Renal cortex interstitium (tissue), 15 donors: Measurements from ENCODE around the gene MMP20. TPM values are rescaled to one million over a fixed set of nuclear protein-coding genes. Genes with fewer than 3 reads are reported as not detected.

Experiments used
- DNase-seq, 11 donors: peaks; one replicate each; pipeline ENCODE4 v3.0.0-alpha.2; 2013; ENCODE audit warnings: low read depth in 9 of 11, low spot score in 4 of 11; ENCODE audit errors: extremely low read depth in 1 of 11
- long read RNA-seq, 16 experiments: transcript quantifications; one replicate each; lab custom pipeline, GENCODE V29; 2026
- polyA plus RNA-seq, 3 donors: library from polyadenylated mRNA; unstranded; fragments of 120-200 nt; gene quantifications; one replicate each; pipeline ENCODE4 v1.2.1, GENCODE V29; 2013; ENCODE audit not compliant: insufficient read length in 3 of 3

The MMP20 gene
- not detected for polyA plus RNA-seq
- long read RNA-seq, donor 1, result 0 reads
- long read RNA-seq, donor 2, result 0 reads
- long read RNA-seq, donor 3, result 0 reads
- long read RNA-seq, donor 4, result 0 reads
- long read RNA-seq, donor 5, result 0 reads
- long read RNA-seq, donor 6, result 0 reads
- long read RNA-seq, donor 7, result 0 reads
- long read RNA-seq, donor 8, result 0 reads
- long read RNA-seq, donor 9, result 0 reads
- long read RNA-seq, donor 10, result 0 reads
- long read RNA-seq, donor 11, result 0 reads
- long read RNA-seq, donor 12, result 0 reads
- long read RNA-seq, donor 13, result 0 reads
- long read RNA-seq, donor 14, result 0 reads
- long read RNA-seq, donor 15, result 0 reads
- long read RNA-seq, donor 16, result 0 reads

GRCh38 chr11:102625177-102625576, at the start of gene MMP20:
Gene MMP20 (minus strand): TSS chr11:102625332. CDS start chr11:102625319, 13 bp downstream.
- no peak for DNase-seq

- no peak for DNase-seq
These were observed 44.5 kb upstream of the MMP20 start for GRCh38 chr11:102669664-102670063.

- DNase-seq, result peak in 8 of 11 donors; percentile 4 to 26 (median 13)
These were observed 41.3 kb upstream of the MMP20 start for GRCh38 chr11:102666331-102666957.

- no peak for DNase-seq
These were observed 39.0 kb upstream of the MMP20 start for GRCh38 chr11:102664001-102664752.

- no peak for DNase-seq
These were observed 37.5 kb upstream of the MMP20 start for GRCh38 chr11:102662607-102663006.

- DNase-seq, result no peak
These were observed 35.9 kb upstream of the MMP20 start for GRCh38 chr11:102661040-102661439.

- DNase-seq, result no peak
These were observed 31.4 kb upstream of the MMP20 start for GRCh38 chr11:102656528-102656927.

- DNase-seq, result no peak
These were observed 30.4 kb upstream of the MMP20 start for GRCh38 chr11:102655547-102655946.

GRCh38 chr11:102654761-102655160, 29.6 kb upstream of the MMP20 start:
- DNase-seq, result no peak

- DNase-seq, result no peak
These were observed 28.7 kb upstream of the MMP20 start for GRCh38 chr11:102653744-102654291.

- no peak for DNase-seq
These were observed 22.3 kb upstream of the MMP20 start for GRCh38 chr11:102647430-102647829.

- DNase-seq, result no peak
These were observed 18.8 kb upstream of the MMP20 start for GRCh38 chr11:102643941-102644340.

- peak in 2 of 11 donors; percentile 2 to 4 for DNase-seq
These were observed 15.8 kb upstream of the MMP20 start for GRCh38 chr11:102640946-102641345.

GRCh38 chr11:102639656-102640055, 14.5 kb upstream of the MMP20 start:
- no peak for DNase-seq

- no peak for DNase-seq
These were observed 12.6 kb upstream of the MMP20 start for GRCh38 chr11:102637731-102638130.

GRCh38 chr11:102633385-102634026, 8.4 kb upstream of the MMP20 start:
- DNase-seq, result no peak

- no peak for DNase-seq
These were observed 6.9 kb upstream of the MMP20 start for GRCh38 chr11:102632026-102632425.

GRCh38 chr11:102630598-102631448, 5.7 kb upstream of the MMP20 start:
- DNase-seq, result no peak
